Coronary artery (tissue), 2 donors: ENCODE results near the gene HECTD4.

ENCODE experiments used
- DNase-seq: peaks from one replicate; pipeline ENCODE4 v3.0.0-alpha.2; 2017; ENCODE audit warnings: low spot score
- H3K27ac ChIP-seq, 2 donors: fragments of 200-600 bp; sonication (generic); one replicate each; pipeline ENCODE4 v1.5.1; 2016 to 2019
- H3K4me3 ChIP-seq: fragments of 200-600 bp; sonication (generic); 2 replicates; pipeline ENCODE4 v1.5.1; 2016; ENCODE audit warnings: mild to moderate bottlenecking, moderate library complexity
- TF ChIP-seq, protein P1 (sequence below): fragments of 200-600 bp; sonication (generic); IDR thresholded peaks from one replicate; pipeline ENCODE4 v1.5.1; 2019; ENCODE audit warnings: antibody characterized with exemption

The HECTD4 gene

DNA sequence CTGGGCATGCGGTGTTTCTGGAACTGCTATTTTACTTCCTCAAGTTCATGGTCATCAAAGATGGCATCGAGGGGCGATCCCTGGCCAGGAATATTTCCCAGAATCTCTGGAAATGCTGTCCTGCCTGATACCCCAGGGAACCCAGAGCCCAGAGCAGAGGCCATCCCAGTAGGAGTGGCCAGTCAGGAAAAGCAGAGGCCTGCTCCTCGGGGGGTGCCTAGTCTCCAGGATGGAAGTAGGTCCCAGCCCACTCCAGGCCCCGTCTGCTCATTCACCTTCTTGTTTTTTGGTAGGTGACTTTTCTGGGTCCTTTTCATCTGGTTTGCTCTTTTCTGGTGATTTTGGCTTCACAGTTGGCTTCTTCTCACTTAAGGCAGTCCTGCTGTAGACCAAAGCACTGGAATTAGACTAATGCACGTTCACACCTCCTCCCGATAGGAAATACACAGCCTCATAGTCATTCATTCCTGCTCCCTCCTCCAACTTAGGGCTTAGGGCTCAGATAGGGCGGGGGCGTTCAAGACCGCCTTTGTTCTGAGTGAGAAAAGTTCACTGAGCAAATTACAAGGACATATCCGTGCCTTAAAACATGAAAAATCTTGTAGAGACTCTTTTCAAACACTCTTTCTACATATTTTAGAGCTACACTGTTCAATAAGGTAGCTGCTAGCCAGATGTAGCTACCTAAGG lies 205.8 kb downstream of the HECTD4 start:
- H3K27ac ChIP-seq, result no peak overlapping the region
- no peak for DNase-seq
- TF ChIP-seq, protein P1, sequence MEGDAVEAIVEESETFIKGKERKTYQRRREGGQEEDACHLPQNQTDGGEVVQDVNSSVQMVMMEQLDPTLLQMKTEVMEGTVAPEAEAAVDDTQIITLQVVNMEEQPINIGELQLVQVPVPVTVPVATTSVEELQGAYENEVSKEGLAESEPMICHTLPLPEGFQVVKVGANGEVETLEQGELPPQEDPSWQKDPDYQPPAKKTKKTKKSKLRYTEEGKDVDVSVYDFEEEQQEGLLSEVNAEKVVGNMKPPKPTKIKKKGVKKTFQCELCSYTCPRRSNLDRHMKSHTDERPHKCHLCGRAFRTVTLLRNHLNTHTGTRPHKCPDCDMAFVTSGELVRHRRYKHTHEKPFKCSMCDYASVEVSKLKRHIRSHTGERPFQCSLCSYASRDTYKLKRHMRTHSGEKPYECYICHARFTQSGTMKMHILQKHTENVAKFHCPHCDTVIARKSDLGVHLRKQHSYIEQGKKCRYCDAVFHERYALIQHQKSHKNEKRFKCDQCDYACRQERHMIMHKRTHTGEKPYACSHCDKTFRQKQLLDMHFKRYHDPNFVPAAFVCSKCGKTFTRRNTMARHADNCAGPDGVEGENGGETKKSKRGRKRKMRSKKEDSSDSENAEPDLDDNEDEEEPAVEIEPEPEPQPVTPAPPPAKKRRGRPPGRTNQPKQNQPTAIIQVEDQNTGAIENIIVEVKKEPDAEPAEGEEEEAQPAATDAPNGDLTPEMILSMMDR, result no peak

DNA sequence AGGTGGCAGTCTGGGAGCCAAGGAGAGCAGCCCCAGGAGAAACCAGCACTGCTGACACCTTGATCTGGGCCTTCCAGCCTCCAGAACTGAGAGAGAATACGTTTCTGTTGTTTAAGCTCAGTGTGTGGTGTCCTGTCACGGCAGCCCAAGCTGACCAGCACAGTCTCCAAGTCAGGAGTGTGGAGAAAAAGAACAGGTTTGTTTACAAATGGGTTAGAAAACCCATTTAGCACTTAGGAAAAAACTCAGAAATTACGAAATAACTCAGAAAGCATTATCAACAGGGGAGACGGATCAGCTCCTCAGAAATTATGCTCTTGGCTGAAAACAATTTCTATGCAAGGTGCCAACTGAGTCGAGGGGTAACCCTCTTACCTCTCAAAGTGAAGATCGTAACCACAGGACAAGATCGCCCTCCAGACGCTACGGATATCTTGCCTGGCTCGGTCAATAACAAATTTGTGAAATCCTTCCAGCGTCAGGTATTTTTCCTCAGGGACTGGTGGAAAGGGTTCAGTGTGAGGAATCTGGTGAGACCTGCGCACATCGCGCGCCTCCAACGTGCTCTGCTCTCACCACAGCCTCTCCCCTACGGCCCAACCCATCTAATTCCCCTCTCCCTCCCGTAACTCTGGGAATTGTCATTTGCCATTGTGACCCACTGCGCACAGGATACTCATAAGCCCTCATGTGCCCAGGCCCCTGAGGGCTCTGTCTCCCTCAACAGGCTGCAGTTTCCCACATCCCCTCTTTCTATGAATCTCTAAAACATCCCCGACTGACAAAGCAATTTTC lies 206.7 kb downstream of the HECTD4 start:
- H3K27ac ChIP-seq, result no peak overlapping the region
- TF ChIP-seq, protein P1, result no peak
- DNase-seq, result no peak
- no peak overlapping the region for H3K4me3 ChIP-seq

More for the DNA sequence above, 205.8 kb downstream of the HECTD4 start:
- no peak overlapping the region for H3K4me3 ChIP-seq

GRCh38 chr12:112172556-112173324 lies 209.5 kb downstream of the HECTD4 start:
- no peak for DNase-seq
- TF ChIP-seq, protein P1, result no peak
- Histone ChIP-seq H3K27ac (no peak overlapping the region), H3K4me3 (no peak overlapping the region)

DNA sequence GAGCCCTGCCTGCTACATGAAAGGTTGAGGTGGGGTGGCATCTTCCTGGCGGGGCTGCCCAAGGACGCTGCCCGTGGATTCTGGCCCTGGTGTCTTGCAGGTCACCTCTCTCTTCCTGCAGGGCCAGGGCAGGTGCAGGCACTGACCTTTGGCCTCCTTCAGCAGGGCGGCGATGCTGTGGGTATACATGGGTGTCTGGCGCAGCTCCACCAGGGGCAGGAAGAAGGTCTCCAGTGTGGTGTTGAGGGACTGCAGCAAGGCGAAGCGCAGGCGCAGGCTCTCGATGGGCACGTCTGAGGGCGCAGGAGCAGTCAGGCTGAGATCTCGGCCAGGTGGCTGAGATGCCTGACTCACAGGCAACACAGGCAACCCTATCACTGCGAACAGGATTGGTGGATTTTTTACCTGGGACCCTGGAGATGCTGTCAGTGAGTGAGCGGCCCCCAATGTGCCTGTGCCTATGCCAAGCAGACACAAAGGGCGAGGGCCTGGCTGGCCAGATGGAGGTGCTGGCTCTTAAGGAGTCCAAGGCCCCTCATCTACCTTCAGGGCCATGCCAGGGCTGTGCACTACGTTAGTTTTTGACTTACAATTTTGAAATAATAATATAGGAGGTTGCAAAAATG lies 211.1 kb downstream of the HECTD4 start:
- Histone ChIP-seq H3K27ac (no peak overlapping the region), H3K4me3 (no peak overlapping the region)
- DNase-seq, result no peak
- TF ChIP-seq, protein P1, result no peak

GRCh38 chr12:112170376-112170775 lies 211.9 kb downstream of the HECTD4 start:
- TF ChIP-seq, protein P1, result peak; percentile 17
- no peak overlapping the region for H3K4me3 ChIP-seq
- no peak overlapping the region for H3K27ac ChIP-seq
- no peak for DNase-seq

DNA sequence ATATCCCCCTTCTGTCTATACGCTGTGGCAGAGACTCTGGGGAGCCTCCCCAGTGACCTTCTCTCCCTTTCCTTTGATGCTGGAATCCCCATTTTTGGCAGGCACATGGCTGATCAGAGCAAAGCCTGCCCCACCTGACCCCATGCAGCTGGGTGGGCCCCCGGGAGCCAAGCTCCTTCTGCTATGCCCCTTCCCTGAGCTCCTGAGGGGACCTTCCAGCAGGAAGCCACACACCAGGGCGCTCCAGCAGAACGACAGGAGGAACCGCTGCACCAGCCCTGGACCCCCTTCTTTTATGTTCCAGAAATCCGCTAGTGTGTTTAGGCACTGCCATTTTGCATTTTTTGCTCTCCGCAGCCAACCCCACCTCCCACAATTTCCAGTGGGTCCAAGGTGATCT lies 212.3 kb downstream of the HECTD4 start:
- TF ChIP-seq, protein P1, result no peak
- no peak for DNase-seq
- Histone ChIP-seq H3K27ac (no peak overlapping the region), H3K4me3 (no peak overlapping the region)
